CD8-positive, alpha-beta memory T cell (primary cell): ENCODE measurements around the gene FKBP8. TPM values are rescaled to one million over a fixed set of nuclear protein-coding genes. Genes with fewer than 3 reads are reported as not detected.

Experiments
- CTCF ChIA-PET: fragments of 350-600 bp; sonication (Branson Sonifier 250); formaldehyde crosslinking; loops from one replicate; lab custom pipeline; 2021; ENCODE audit warnings: antibody characterized with exemption; lab: Charles Lee
- POLR2A ChIA-PET: fragments of 350-600 bp; sonication (Branson Sonifier 250); formaldehyde crosslinking; loops from one replicate; lab custom pipeline; 2021; ENCODE audit warnings: antibody characterized with exemption; lab: Charles Lee
- DNase-seq, 5 donors: peaks; one replicate each; pipeline versions ENCODE4 v3.0.0 to v3.0.0-alpha.2; 2020 to 2022; ENCODE audit warnings: mixed read lengths in 1 of 5
- H3K27ac ChIP-seq: one replicate; pipeline ENCODE4 v1.7.0; 2013; ENCODE audit warnings: low read depth, mild to moderate bottlenecking, low read length, moderate library complexity
- H3K27me3 ChIP-seq: 2 replicates; pipeline ENCODE4 v1.7.0; 2013; ENCODE audit warnings: low read length, mild to moderate bottlenecking; ENCODE audit not compliant: insufficient read depth, poor library complexity, severe bottlenecking
- H3K36me3 ChIP-seq: 2 replicates; pipeline ENCODE4 v1.7.0; 2013; ENCODE audit warnings: mild to moderate bottlenecking, low read length, moderate library complexity; ENCODE audit not compliant: insufficient read depth
- H3K4me1 ChIP-seq: 2 replicates; pipeline ENCODE4 v1.7.0; 2013; ENCODE audit warnings: mild to moderate bottlenecking, low read length, moderate library complexity; ENCODE audit not compliant: insufficient read depth
- H3K4me3 ChIP-seq: 2 replicates; pipeline ENCODE4 v1.7.0; 2013; ENCODE audit warnings: mild to moderate bottlenecking, low read length
- H3K9me3 ChIP-seq: 2 replicates; pipeline ENCODE4 v1.7.0; 2013; ENCODE audit warnings: mild to moderate bottlenecking, low read length
- H3K27ac Mint-ChIP-seq, 8 donors: one replicate each; pipeline ENCODE4 v1.8.0; 2020 to 2021; ENCODE audit warnings: mixed read lengths in 8 of 8, mild to moderate bottlenecking in 6 of 8, inconsistent platforms in 3 of 8, moderate library complexity in 3 of 8
- H3K27me3 Mint-ChIP-seq, 2 donors: one replicate each; pipeline ENCODE4 v1.8.0; 2020 to 2021; ENCODE audit warnings: mixed read lengths in 2 of 2, mild to moderate bottlenecking in 1 of 2, moderate library complexity in 1 of 2
- H3K36me3 Mint-ChIP-seq, 3 donors: one replicate each; pipeline ENCODE4 v1.8.0; 2020 to 2021; ENCODE audit warnings: mixed read lengths in 3 of 3, inconsistent platforms in 1 of 3, mild to moderate bottlenecking in 1 of 3
- H3K4me1 Mint-ChIP-seq, 3 donors: one replicate each; pipeline ENCODE4 v1.8.0; 2020 to 2021; ENCODE audit warnings: mixed read lengths in 3 of 3, inconsistent platforms in 1 of 3, mild to moderate bottlenecking in 1 of 3
- H3K4me3 Mint-ChIP-seq, 7 donors: one replicate each; pipeline ENCODE4 v1.8.0; 2020 to 2021; ENCODE audit warnings: mixed read lengths in 7 of 7, mild to moderate bottlenecking in 6 of 7, moderate library complexity in 4 of 7, inconsistent platforms in 2 of 7
- H3K9me3 Mint-ChIP-seq, 5 donors: one replicate each; pipeline ENCODE4 v1.8.0; 2020 to 2022; ENCODE audit warnings: mixed read lengths in 5 of 5, mild to moderate bottlenecking in 3 of 5, moderate library complexity in 2 of 5, inconsistent platforms in 1 of 5
- polyA plus RNA-seq: library from polyadenylated mRNA; unstranded; fragments of 300-500 nt; fragmentation: Illumina TruSeq; gene quantifications from one replicate; pipeline ENCODE4 v1.2.3, GENCODE V29; 2021
- total RNA-seq, 2 experiments: library from RNA; stranded (reverse); gene quantifications; one replicate each; pipeline ENCODE4 v1.2.3, GENCODE V29; 2021

Gene FKBP8
- total and polyA plus RNA-seq, 3 experiments from 2014 or later, result 138 to 170 (median 161) TPM

DNA sequence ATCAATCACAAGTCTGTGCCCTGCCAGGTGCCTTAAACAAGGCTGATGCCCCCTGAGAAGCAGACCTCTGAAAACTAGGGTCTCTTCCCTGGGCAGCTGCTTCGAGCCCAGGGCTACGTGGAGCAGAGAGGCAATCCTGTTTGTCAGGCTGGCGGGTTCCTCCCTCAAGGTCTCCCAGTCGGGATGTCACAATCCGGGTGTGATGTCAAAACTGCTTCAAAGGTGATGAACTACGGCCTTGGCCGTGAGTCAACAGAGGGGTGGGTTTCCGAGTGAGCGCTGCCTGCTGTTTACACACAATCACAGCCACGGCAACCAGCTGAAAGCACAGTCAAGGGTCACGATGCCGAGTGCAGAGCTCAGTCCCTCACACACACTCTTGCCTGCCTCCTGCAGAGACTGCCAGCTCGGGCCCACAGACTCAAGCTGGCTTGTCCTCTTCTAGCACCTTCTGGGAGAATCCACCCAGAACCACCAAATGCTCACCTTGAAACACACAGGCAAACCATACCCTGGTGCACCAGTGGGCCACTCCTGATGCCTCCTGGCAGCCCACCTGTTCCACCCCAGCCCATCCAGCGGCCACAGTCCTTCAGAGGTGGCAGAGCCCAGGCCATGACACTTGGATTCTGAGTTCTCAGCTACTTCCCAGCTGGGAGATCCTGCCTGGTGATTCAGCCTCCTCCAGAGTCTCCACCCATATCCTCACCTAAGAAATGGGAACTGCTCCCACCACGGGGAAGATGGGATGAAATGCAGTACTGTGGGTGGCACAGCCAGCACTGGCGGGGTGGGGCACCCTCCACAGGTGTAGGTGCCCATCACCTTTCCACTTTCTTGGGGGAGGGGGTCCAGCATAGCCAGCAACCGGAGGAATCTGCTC is 28.3 kb downstream of the FKBP8 start:
- H3K9me3 Mint-ChIP-seq, result no peaks in the 10 kb centered on the region
- Histone ChIP-seq H3K4me1 (peaks cover 33% of the 10 kb centered on the region), H3K4me3 (no peak overlapping the region), H3K36me3 (no peaks in the 10 kb centered on the region), H3K27me3 (no peaks in the 10 kb centered on the region), H3K9me3 (no peaks in the 10 kb centered on the region), H3K27ac (peak overlapping the region; percentile 54)
- H3K27ac Mint-ChIP-seq, result peak overlapping the region; percentile 79 to 98 (median 92)
- H3K4me3 Mint-ChIP-seq, result peak overlapping the region; percentile 52 to 72 (median 63)
- no peaks in the 10 kb centered on the region for H3K27me3 Mint-ChIP-seq
- H3K36me3 Mint-ChIP-seq, result peaks cover 0 to 18% (median 0%) of the 10 kb centered on the region in 3 donors
- CTCF ChIA-PET, result interaction anchor here (0.8 to 1.1 kb wide), 2 partner anchors 12 to 127 kb away, joined by 3 read pairs; no protein-coding TSS in a partner anchor
- peaks cover 53 to 78% (median 69%) of the 10 kb centered on the region in 3 donors for H3K4me1 Mint-ChIP-seq
- peak in 4 of 5 donors; percentile 29 to 74 (median 60) for DNase-seq
- POLR2A ChIA-PET, result no interaction called here

DNA sequence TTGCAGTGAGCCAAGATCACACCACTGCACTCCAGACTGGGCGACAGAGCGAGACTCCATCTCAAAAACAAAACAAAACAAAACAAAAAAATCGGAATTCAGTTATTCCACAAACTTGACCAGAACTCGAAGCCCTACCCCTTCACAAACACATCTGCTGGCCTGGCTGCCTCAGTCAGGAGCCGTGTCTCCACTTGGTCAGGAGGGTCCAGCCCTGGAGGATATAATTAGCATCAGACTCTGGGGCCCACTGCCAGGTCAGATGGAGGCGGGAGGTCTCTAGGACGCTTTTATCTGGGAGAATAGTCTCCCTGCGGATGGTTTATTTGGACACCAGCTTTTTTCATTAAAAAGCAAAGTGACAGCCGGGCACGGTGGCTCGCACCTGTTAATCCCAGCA is 29.5 kb downstream of the FKBP8 start:
- H3K27me3 ChIP-seq, result no peaks in the 10 kb centered on the region
- DNase-seq, result no peak
- POLR2A ChIA-PET, result no interaction called here
- CTCF ChIA-PET, result no interaction called here
- H3K36me3 ChIP-seq, result no peaks in the 10 kb centered on the region
- Mint-ChIP-seq H3K27ac (peak overlapping the region in 7 of 8 donors; percentile 0 to 98 (median 91)), H3K4me3 (peak overlapping the region in 1 of 7 donors; percentile 78), H3K9me3 (no peaks in the 10 kb centered on the region), H3K36me3 (peaks cover 0 to 15% (median 0%) of the 10 kb centered on the region in 3 donors), H3K4me1 (peaks cover 55 to 81% (median 72%) of the 10 kb centered on the region in 3 donors), H3K27me3 (no peaks in the 10 kb centered on the region)
- no peak overlapping the region for H3K27ac ChIP-seq
- no peaks in the 10 kb centered on the region for H3K9me3 ChIP-seq
- no peak overlapping the region for H3K4me3 ChIP-seq
- peaks cover 38% of the 10 kb centered on the region for H3K4me1 ChIP-seq

DNA sequence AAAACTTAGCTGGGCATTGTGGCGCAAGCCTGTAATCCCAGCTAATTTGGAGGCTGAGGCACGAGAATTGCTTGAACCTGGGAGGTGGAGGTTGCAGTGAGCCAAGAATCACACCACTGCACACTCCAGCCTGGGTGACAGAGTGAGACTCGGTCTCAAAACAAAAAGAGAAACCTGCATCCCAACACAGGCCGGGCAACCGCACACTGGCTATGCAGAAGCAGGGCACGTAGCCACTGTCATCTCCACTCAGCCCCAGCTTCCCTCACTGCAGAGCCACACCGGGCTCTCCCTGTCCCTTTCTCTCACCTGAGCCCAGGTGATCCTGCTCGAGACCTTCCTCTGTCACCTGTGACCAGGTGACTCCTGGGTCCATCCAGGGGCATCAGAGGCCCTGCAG is 33.2 kb downstream of the FKBP8 start:
- CTCF ChIA-PET, result interaction anchor here (1.5 to 9.7 kb wide), 2 partner anchors 9 to 48 kb away, joined by 4 to 81 read pairs; partner anchors contain the start of gene ELL
- no peaks in the 10 kb centered on the region for H3K36me3 ChIP-seq
- POLR2A ChIA-PET, result interaction anchor here (1.1 kb wide), 1 partner anchor 11 kb away, joined by 4 read pairs; no protein-coding TSS in a partner anchor
- H3K4me3 Mint-ChIP-seq, result peak overlapping the region in 5 of 7 donors; percentile 3 to 61 (median 48)
- peaks cover 0 to 9% (median 1%) of the 10 kb centered on the region in 3 donors for H3K36me3 Mint-ChIP-seq
- H3K27me3 ChIP-seq, result no peaks in the 10 kb centered on the region
- no peaks in the 10 kb centered on the region for H3K9me3 Mint-ChIP-seq
- H3K4me3 ChIP-seq, result no peak overlapping the region
- H3K27me3 Mint-ChIP-seq, result peaks cover 0 to 2% of the 10 kb centered on the region in 2 donors
- no peak for DNase-seq
- H3K27ac ChIP-seq, result no peak overlapping the region
- H3K4me1 ChIP-seq, result peaks cover 60% of the 10 kb centered on the region
- H3K4me1 Mint-ChIP-seq, result peaks cover 68 to 90% (median 80%) of the 10 kb centered on the region in 3 donors
- no peaks in the 10 kb centered on the region for H3K9me3 ChIP-seq
- H3K27ac Mint-ChIP-seq, result peak overlapping the region in 7 of 8 donors; percentile 65 to 100 (median 85)

DNA sequence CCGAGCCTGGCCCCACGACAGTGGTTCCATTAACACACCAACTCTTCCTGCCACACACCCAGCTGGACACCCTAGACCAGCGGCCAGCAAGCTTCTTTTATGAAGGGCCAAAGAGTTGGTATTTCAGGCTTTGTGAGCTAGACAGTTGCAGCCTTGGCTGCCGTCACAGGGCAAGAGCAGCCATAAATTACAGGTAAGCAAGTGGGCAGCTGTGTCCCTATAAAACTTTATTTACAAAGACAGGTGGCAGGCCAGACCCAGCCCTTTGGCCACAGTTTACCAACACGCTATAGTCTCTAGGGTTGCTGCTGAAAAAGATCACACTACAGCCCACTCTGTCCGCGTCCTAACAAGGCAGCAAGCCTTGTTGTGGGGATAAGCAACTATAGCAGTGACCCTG is 34.8 kb downstream of the FKBP8 start:
- Mint-ChIP-seq H3K4me3 (peak overlapping the region in 1 of 7 donors; percentile 74), H3K4me1 (peaks cover 73 to 92% (median 77%) of the 10 kb centered on the region in 3 donors), H3K9me3 (no peaks in the 10 kb centered on the region), H3K27me3 (peaks cover 0 to 2% of the 10 kb centered on the region in 2 donors), H3K27ac (peak overlapping the region; percentile 12 to 100 (median 94)), H3K36me3 (peaks cover 0 to 3% (median 2%) of the 10 kb centered on the region in 3 donors)
- ChIA-PET POLR2A (interaction anchor here (0.5 to 1.4 kb wide), 2 partner anchors 12 to 14 kb away, joined by 3 read pairs; partner anchors contain the start of gene ELL), CTCF (interaction anchor here (1.1 to 9.7 kb wide), 5 partner anchors 10 to 81 kb away, joined by 3 to 81 read pairs (median 9); partner anchors contain the start of gene ELL)
- Histone ChIP-seq H3K9me3 (no peaks in the 10 kb centered on the region), H3K36me3 (no peaks in the 10 kb centered on the region), H3K4me3 (no peak overlapping the region), H3K4me1 (peaks cover 68% of the 10 kb centered on the region), H3K27me3 (no peaks in the 10 kb centered on the region), H3K27ac (no peak overlapping the region)
- no peak for DNase-seq

DNA sequence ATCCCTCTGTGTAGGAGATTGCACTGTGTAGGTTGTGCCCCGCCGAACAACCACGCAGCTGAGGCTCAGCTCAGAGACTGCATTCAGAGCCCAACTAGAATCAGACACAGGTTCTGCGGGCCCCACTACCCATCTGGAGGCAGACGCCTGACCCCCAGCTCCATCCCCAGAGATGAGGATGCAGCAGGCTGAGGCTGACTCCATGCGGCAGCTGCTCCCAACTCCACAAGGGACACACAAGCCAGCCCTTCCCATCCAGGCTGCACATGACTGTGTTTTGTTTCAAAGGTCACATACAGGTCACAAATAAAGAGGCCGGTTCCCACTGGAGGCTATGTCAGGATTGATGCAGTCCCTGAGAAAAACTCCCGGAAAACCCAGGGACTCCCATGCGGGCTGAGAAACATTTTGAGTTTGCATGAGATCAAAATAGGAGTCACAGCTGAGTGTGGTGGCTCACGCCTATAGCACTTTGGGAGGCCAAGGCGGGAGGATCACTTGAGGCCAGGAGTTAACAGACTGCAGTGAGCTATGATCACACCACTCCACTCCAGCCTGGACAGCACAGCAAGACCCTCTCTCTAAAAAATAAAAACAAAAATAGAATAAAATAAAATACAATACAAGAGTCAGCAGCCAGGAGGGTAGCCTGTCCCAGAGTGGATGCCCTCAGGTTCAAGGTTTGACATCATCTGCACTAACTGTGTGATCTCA is 35.5 kb downstream of the FKBP8 start:
- no peak overlapping the region for H3K4me3 ChIP-seq
- POLR2A ChIA-PET, result interaction anchor here (0.5 to 1.6 kb wide), 3 partner anchors 12 to 14 kb away, joined by 3 to 6 read pairs (median 3); partner anchors contain the start of gene ELL
- no peak for DNase-seq
- no peaks in the 10 kb centered on the region for H3K9me3 ChIP-seq
- H3K36me3 Mint-ChIP-seq, result peaks cover 0 to 2% (median 0%) of the 10 kb centered on the region in 3 donors
- peaks cover 75% of the 10 kb centered on the region for H3K4me1 ChIP-seq
- H3K27me3 Mint-ChIP-seq, result peaks cover 0 to 3% of the 10 kb centered on the region in 2 donors
- H3K4me3 Mint-ChIP-seq, result peak overlapping the region; percentile 64 to 92 (median 78)
- H3K27ac Mint-ChIP-seq, result peak overlapping the region; percentile 94 to 100 (median 96)
- no peaks in the 10 kb centered on the region for H3K9me3 Mint-ChIP-seq
- H3K27me3 ChIP-seq, result no peaks in the 10 kb centered on the region
- CTCF ChIA-PET, result interaction anchor here (0.7 to 9.7 kb wide), 5 partner anchors 9 to 82 kb away, joined by 3 to 81 read pairs (median 9); partner anchors contain the start of genes ELL and UBA52
- no peaks in the 10 kb centered on the region for H3K36me3 ChIP-seq
- H3K27ac ChIP-seq, result peak overlapping the region; percentile 58
- peaks cover 72 to 92% (median 77%) of the 10 kb centered on the region in 3 donors for H3K4me1 Mint-ChIP-seq

DNA sequence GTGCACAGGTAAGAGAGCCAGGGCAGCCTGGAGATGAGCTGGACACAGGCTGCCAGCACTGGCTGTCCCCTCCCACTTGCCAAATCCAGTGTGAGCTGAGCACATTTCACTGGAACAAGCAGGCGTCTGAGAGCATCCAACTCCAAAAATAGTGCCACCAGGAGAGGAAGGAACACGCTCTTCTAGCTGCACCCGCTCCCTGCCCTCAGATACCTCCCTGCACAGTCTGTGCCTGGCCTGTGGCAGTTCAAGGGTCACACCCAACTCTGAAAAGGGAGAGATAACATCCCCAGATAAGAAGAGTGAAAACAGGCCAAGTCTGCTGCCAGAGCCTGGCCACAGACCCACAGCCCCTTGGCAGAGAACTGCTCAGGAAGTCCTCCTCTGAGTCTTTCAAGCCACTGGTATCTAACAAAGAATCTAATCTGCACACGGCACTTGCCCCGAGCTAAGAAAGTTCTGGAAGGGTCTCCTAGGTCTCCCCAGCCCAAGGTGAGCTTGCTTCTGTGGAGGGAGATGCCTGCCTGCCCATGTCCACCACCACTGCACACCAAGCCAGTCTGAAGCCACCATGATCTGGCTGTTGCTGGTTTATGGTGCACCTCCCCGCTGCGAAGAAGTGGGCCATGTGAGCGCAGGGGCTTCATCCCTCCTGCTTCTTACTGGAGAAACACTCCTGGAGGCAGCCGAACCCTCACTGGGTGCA is 36.2 kb downstream of the FKBP8 start:
- Histone ChIP-seq H3K27me3 (no peaks in the 10 kb centered on the region), H3K9me3 (no peaks in the 10 kb centered on the region), H3K4me3 (no peak overlapping the region), H3K4me1 (peaks cover 81% of the 10 kb centered on the region), H3K27ac (peak overlapping the region; percentile 58), H3K36me3 (no peaks in the 10 kb centered on the region)
- Mint-ChIP-seq H3K36me3 (peaks cover 0 to 2% (median 0%) of the 10 kb centered on the region in 3 donors), H3K9me3 (no peaks in the 10 kb centered on the region), H3K4me1 (peaks cover 74 to 92% (median 77%) of the 10 kb centered on the region in 3 donors), H3K27ac (peak overlapping the region; percentile 94 to 100 (median 96)), H3K4me3 (peak overlapping the region; percentile 64 to 92 (median 78)), H3K27me3 (peaks cover 0 to 3% of the 10 kb centered on the region in 2 donors)
- ChIA-PET POLR2A (interaction anchor here (0.9 to 2.1 kb wide), 5 partner anchors 11 to 82 kb away, joined by 3 to 11 read pairs (median 5); partner anchors contain the start of genes ELL and REX1BD), CTCF (interaction anchor here (0.7 to 9.7 kb wide), 14 partner anchors 9 to 340 kb away, joined by 3 to 81 read pairs (median 4); partner anchors contain the start of genes ELL, REX1BD and UBA52)
- peak in 2 of 5 donors; percentile 53 to 59 for DNase-seq
